ENCODE results near the gene LARP4.
"Not testable (repeated sequence)": the region's sequence is repeated elsewhere in the genome, so short reads cannot be mapped to it uniquely, and the experiment has no call there.

The LARP4 gene

GRCh38 chr12:50483488-50483887 is 82.8 kb downstream of the LARP4 start:
- no peak for DNase-seq (ENCODE audit: low spot score)

GRCh38 chr12:50488801-50489200 is 88.1 kb downstream of the LARP4 start:
- DNase-seq (ENCODE audit: low spot score), result no peak

DNA sequence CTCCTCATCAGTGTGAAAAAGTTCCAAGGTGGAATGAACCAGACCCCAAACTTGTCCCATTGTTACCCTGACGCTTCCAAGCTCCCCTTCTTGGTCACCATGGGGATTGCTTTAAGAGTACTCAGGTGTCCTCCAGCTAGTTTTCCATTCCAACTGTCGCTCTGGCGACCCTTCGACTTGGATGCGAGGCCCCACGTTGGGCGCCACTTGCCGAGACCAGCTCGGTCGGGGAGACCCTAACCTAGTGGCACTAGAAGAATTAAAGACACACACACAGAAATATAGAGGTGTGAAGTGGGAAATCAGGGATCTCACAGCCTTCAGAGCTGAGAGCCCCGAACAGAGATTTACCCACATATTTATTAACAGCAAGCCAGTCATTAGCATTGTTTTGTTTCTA is 97.4 kb downstream of the LARP4 start:
- not testable (repeated sequence) for DNase-seq (ENCODE audit: low spot score)

DNA sequence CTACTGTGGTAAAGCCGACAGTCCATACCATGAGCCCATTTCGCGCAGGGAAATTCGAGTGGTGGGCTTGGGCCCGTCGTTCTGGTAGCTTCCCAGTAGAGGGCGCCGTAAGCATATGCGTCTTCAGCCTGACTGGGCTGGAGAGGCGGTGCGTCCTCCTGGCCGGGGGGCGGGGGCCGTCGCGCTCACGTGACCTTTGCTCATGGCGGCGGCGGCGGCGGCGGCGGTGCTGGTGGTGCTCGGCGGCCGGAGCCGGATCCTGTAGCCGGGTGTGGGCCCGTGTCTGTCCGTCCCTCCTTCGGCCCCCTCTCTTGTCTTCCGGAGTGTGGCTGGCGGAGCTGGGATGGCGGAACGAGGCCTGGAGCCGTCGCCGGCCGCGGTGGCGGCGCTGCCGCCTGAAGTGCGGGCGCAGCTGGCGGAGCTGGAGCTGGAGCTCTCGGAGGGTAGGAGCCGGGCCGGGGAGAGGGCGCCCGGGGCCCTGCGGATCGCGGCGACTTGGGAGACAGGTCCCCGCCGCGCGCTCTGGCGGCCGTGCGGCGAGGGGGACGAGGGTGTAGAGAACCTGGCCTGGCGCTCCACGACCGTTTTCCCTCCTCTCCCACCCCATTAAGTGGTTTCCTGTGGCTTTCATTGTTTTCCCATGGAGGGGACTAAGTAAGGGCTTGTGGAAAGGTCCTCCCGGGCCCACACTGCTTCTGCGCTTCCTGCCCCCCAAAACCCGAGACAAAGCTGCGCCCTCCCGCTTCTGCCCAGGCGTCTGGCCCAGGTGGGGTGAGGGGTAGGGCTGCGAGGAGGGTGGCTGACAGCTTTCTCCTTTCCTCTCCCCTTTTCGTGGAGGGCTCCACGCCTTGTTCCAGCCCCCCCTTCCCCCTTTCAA is 104.4 kb downstream of the LARP4 start, which contains the start of gene DIP2B:
TSS of gene DIP2B (plus strand) at position 188 of the 877 bp plus-strand sequence. CDS start at position 344, 156 bp downstream.
- DNase-seq (ENCODE audit: low spot score), result peak; percentile 95

GRCh38 chr12:50505675-50506530 is 105.2 kb downstream of the LARP4 start:
- DNase-seq (ENCODE audit: low spot score), result no peak

DNA sequence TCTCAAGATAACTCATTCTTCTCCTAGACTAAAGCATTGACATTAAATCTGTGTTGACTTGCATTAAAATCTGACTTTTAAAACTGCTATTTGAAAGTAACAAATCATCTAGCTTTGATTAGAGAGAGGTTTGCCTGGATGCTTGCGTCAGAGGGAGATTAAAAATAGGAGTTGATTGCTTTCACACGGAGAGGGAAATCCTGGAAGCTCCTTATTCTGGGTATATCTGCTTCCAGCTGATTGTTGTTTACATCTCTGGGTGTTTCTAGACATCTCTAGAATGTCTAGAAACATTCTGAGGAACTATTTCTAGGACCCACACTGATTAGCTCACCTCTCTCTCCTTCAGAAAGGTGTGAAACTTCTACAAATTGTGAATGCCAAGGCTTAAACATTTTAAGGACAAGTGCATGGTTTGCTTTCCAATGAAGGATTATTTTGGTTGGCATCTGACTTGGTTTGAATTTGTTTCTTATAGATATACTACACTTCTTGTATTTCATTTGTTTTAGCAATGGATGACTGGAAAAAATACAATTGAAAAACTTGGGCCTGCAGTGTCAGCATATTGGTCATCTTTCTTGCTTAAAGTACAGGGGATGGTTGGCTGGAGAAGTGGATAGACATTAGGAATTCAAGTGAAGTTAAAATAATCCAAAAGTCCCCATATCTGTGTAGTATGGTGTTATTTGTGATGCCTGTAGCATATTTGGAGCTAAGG is 106.2 kb downstream of the LARP4 start:
- DNase-seq (ENCODE audit: low spot score), result no peak

DNA sequence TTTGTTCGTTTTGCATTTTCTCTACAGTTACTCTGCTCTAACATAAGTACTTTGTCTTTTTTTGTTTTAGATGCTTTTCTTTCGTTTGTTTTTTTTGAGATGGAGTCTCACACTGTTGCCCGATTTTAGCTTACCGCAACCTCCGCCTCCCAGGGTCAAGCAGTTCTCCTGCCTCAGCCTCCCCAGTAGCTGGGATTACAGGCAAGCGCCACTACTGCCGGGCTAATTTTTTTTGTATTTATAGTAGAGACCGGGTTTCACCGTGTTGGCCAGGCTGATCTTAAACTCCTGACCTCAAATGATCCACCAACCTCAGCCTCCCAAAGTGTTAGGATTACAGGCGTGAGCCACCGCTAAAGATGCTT is 106.8 kb downstream of the LARP4 start:
- DNase-seq (ENCODE audit: low spot score), result no peak

GRCh38 chr12:50507930-50508329 is 107.2 kb downstream of the LARP4 start:
- DNase-seq (ENCODE audit: low spot score), result no peak

- no peak for DNase-seq (ENCODE audit: low spot score)
These were observed 107.7 kb downstream of the LARP4 start for GRCh38 chr12:50508414-50508813.

- DNase-seq (ENCODE audit: low spot score), result no peak
These were observed 108.4 kb downstream of the LARP4 start for GRCh38 chr12:50508970-50509663.

DNA sequence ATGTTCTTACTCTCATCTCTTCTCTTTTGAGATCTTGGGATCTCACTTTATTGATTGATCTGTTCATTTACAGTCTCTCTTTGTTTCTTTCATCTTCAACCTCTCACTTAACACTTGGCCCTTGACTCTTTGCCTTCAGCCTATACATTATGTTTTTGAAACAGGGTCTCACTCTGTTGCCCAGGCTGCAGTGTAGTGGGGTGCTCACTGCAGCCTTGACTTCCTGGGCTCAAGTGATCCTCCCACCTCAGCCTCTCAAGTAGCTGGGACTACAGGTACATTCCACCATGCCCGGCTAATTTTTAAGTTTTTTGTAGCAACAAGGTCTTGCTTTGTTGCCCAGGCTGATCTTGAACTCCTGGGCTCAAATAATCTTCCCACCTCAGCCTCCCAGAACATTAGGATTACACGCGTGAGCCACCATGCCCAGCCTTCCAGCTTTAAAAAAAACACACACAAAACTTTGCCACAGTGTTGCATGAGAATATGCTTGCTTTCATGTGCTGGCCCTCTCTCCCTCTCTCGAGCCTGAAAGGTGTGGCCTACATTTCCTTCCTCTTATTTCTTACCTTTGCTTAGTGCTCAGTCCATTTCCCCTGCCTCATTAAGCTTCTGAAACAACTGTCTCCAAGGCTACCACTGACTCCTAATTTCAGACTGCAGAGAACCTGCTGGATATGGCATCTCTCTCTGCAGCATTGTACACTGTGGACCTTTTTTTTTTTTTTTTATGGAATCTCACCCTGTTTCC is 114.0 kb downstream of the LARP4 start:
- DNase-seq (ENCODE audit: low spot score), result no peak

DNA sequence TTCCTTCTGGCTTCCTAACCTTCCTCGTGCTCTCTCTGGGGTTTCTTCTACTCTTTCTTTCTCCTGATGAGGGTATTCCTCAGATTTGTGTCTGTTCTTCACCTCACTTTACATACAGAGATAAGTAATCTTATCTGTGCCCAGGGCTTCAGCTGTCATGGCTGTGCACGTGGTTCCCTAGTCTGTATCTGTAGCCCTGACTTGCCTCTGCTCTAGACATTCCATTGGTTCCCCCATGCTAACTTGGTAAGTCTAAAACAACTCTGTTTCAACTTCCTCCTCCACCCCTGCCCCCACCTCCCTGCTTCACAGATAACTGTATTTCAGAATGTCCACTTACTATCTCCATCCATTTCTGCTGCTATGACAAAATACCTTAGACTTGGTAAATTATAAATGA is 114.9 kb downstream of the LARP4 start:
- no peak for DNase-seq (ENCODE audit: low spot score)

- peak; percentile 46 for DNase-seq (ENCODE audit: low spot score)
These were observed 116.8 kb downstream of the LARP4 start for GRCh38 chr12:50517421-50518048.

DNA sequence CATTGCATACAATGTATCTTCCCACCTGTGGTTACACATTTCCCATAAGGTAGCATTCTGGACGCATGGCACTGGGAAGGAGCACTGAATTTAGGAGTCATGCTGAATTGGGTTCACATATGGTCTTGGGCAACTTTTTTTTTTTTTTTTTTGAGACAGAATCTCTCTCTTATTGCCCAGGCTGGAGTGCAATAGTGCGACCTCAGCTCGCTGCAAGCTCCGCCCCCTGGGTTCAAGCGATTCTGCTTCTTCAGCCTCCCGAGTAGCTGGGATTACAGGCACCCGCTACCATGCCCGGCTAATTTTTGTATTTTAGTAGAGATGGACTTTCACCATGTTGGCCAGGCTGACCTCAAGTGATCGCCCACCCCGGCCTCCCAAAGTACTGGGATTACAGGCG is 117.4 kb downstream of the LARP4 start:
- DNase-seq (ENCODE audit: low spot score), result no peak

DNA sequence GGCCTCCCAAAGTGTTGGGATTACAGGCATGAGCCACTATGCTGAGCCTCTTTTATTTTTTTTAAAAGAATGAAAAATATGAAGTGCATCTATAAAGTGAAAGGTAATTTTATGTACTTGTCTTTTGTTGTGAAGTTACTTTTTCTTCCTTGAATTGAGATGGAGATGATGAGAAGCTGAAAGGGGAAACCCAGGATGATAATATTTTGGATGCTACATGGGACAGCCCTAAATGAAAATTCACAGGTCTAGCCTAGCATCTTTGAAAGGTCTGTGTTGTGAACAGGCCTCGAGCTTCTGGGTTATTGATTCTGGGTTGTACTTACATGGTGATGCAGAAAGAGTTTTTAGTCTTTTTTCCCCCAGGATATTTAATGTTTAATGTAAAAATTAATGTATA is 118.7 kb downstream of the LARP4 start:
- no peak for DNase-seq (ENCODE audit: low spot score)

DNA sequence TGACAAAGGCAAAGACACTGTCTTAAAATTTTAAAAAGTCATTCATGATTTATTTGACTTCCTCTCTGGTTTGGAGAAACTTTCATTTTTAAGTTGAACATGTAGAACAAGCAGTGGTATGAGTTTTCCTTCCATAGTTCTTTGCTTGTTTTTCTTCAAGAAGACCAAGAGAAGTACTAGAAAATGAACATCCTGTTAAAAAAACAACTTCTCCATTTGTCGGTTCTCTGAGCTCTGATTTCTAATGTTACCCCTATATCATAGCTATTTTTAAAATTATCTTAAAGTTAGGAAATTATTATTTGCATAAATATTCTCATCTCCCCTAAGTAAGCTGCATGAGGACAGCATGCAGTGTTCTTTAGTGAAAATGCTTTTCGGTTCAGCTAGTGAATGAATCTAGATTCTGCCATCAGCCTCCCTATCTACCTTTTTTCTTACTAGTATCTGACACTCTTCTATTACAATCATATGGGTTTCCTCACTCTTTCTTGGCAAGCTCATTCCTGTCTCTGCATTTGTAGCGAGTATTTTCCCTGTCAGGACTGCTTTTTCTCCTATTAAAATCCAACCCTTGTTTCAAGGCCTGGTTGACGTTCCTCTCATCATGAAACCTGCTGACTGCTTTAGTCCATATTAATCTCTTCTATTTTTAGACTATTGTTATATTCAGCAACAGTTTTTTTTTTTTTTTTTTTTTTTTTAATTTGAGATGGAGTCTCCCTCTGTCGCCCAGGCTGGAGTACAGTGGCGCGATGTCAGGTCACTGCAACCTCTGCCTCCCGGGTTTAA is 119.9 kb downstream of the LARP4 start:
- DNase-seq (ENCODE audit: low spot score), result no peak

DNA sequence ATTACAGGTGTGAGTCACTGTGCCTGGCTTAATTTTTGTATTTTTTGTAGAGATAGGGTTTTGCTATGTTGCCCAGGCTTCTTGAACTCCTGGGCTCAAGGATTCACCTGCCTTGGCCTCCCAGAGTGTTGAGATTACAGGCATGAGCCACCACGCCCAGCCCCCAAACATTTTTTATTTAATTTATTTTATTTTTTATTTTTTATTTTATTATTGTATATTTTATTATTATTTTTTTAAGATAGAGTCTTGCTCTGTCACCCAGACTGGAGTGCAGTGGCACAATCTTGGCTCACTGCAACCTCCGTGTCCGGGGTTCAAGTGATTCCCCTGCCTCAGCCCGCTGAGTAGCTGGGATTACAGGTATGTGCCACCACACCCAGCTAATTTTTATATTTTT is 121.1 kb downstream of the LARP4 start:
- DNase-seq (ENCODE audit: low spot score), result not testable (repeated sequence)

GRCh38 chr12:50523772-50524171 is 123.1 kb downstream of the LARP4 start:
- no peak for DNase-seq (ENCODE audit: low spot score)

DNA sequence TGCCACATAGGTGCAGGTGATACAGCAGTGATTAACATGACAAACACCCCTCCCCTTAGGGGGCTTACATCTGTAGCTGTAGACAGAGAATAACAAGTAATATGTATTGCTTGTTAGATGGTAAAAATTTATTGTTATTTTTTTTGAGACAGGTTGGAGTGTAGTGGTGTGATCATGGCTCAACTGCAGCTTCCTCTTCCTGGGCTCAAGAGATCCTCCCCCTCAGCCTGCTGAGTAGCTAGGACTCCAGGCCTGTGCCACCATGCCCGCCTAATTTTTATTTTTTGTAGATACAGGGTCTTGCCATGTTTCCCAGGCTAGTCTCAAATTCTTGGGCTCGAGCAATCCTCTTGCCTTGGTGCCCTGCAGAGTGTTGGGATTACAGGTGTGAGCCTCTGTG is 123.9 kb downstream of the LARP4 start:
- DNase-seq (ENCODE audit: low spot score), result no peak

- DNase-seq (ENCODE audit: low spot score), result no peak
These were observed 124.7 kb downstream of the LARP4 start for GRCh38 chr12:50525422-50525821.
